EL (cell line): ENCODE measurements around the gene UNC45A.

Source experiments
- DNase-seq: peaks from one replicate; pipeline ENCODE4 v3.0.0-alpha.2; 2016

The UNC45A gene

GRCh38 chr15:90968434-90968833, 33.3 kb downstream of the UNC45A start:
- DNase-seq: no peak

GRCh38 chr15:90970274-90970673, 35.2 kb downstream of the UNC45A start:
- DNase-seq: no peak

- DNase-seq: no peak
Observed at GRCh38 chr15:90972133-90972532, 37.0 kb downstream of the UNC45A start.

- no peak for DNase-seq
Observed at GRCh38 chr15:90974216-90974615, 39.1 kb downstream of the UNC45A start.

- DNase-seq: no peak
Observed at GRCh38 chr15:90979582-90979981, 44.5 kb downstream of the UNC45A start.

GRCh38 chr15:90981681-90982080, 46.6 kb downstream of the UNC45A start:
- DNase-seq: no peak

GRCh38 chr15:90982135-90982534, 47.0 kb downstream of the UNC45A start:
- DNase-seq: peak; percentile 34

- no peak for DNase-seq
Observed at GRCh38 chr15:90986790-90987507, 51.9 kb downstream of the UNC45A start.

- no peak for DNase-seq
Observed at GRCh38 chr15:90987561-90988141, 52.6 kb downstream of the UNC45A start.

GRCh38 chr15:90988296-90988695, 53.2 kb downstream of the UNC45A start:
- no peak for DNase-seq

- no peak for DNase-seq
Observed at GRCh38 chr15:90989040-90989768, 54.1 kb downstream of the UNC45A start.

- DNase-seq: no peak
Observed at GRCh38 chr15:90990446-90990845, 55.4 kb downstream of the UNC45A start.

- peak; percentile 8 for DNase-seq
Observed at GRCh38 chr15:90991587-90992285, 56.7 kb downstream of the UNC45A start.

GRCh38 chr15:90994059-90994416, 59.0 kb downstream of the UNC45A start:
- DNase-seq: no peak

GRCh38 chr15:90994417-90995311, 59.6 kb downstream of the UNC45A start, which contains the start of gene PRC1:
Gene PRC1 (minus strand): TSS chr15:90994535. CDS start chr15:90994417, 118 bp downstream.
- DNase-seq: peak; percentile 98

- no peak for DNase-seq
Observed at GRCh38 chr15:90998737-90999136, 63.7 kb downstream of the UNC45A start.

GRCh38 chr15:91001209-91001608, 66.1 kb downstream of the UNC45A start:
- DNase-seq: no peak
